SK-N-MC (cell line): ENCODE results near the gene TOR1B.

ENCODE experiments used
- EZH2 ChIP-seq: fragments of 200-600 bp; sonication (generic); IDR thresholded peaks from one replicate; pipeline ENCODE4 v1.6.1; 2017; ENCODE audit warnings: antibody characterized with exemption
- POLR2AphosphoS5 ChIP-seq: IDR thresholded peaks from 2 replicates; pipeline ENCODE4 v1.6.1; 2012; ENCODE audit warnings: mild to moderate bottlenecking, low read depth, low read length, borderline replicate concordance

DNA sequence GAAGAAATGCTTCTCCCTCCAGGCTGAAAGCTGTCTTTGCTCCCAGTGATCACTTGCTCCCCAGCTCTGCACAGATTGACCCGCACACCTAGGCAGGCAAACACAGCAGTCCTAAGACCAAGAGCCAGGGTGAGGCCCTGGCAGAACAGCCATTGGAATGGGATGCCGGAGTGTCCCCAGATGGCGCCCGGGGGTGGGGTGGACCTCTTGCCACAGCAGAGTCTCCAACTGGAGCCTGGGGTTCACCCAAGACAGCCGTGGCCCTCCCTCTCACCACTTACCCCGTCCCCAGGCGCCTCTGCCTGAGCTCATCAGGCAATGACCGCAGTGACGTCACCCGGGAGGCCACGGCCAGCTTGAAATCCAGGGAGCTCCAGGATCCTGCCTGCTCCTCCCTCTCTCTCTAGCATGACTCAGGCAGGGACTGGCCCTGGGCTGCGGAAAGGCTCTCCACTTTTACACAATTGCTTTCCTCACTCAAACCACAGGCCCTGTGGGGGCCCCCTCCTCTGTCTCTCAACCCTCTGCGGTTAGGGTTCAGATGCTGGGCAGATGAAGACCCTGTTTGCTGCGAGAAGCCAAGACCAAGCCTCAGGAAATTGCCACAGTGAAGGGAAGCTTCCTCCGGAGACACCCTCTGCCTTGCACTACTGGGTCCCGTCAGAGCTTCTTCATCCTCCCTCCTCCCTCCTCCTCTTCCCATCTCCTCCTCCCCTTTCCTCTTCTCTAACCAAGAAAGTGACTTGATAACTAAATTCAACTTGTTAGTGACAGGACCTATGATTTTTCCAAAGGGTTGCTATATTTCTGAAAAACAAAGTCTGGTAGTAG lies 25.8 kb upstream of the TOR1B start:
- no peak for TF ChIP-seq EZH2
- TF ChIP-seq POLR2AphosphoS5: no peak
